ENCODE results near the gene C3orf33. TPM values are rescaled to one million over a fixed set of nuclear protein-coding genes. Genes with fewer than 3 reads are reported as not detected.

C3orf33 gene
- total and polyA plus RNA-seq, 7 donors = 0.92 to 8.6 (median 3.6) TPM

DNA sequence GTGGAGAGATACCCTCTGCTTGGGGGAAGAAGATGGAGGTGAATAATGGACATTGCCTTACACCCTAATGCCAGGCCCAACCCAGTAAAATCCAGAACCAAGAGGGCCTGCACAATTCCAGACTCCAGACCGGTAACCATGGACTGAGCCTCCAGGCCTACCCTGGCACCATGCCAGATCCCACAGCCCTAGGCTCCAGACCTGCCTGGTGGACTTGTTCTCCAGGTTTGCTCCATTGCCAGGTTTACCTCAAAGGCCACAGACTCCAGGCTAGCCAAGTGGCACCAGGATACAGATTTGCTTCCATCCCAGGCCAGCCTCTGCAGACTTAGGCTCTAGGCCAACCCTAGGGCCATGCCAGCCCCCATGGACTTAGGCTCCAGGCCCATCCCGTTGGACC lies 75.2 kb downstream of the C3orf33 start:
- intact Hi-C loops (cut with DNase I) = no loop called here
- 88 to 95% methylated on average over 2 of the region's 2 CpGs for WGBS, 2 donors
- DNase-seq = no peak
- no peak for TF ChIP-seq POLR2A (IDR thresholded peaks at IDR 0.05)
- Histone ChIP-seq H3K9me3 (no peaks in the 10 kb centered on the region), H3K27ac (no peak overlapping the region), H3K4me1 (no peaks in the 10 kb centered on the region), H3K36me3 (no peaks in the 10 kb centered on the region), H3K4me3 (no peak overlapping the region), H3K27me3 (no peaks in the 10 kb centered on the region)

DNA sequence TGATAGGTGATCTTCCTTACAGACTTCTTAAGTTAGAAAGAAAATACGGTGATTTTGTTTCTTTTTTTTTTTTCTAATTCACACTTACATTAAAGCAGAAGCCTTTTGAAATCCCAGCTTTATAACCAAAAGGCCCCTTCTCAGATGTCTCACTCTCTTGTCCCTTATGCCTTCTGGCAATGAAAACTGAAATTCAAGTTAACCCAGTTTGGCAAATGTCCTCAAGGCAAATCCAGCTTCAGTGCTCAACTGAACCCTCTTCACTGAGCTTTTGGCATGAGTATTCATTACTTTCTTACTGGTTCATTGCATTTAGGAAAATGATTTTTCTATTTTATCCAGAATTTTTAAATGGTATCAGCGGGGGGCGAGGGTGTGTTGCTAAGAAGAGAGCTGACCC lies 78.2 kb downstream of the C3orf33 start:
- DNase-seq = no peak
- no peaks in the 10 kb centered on the region for H3K27me3 ChIP-seq
- TF ChIP-seq POLR2A (IDR thresholded peaks at IDR 0.05) (no peak), POLR2AphosphoS5 (IDR thresholded peaks at IDR 0.05) (no peak), EP300 (IDR thresholded peaks at IDR 0.05) (no peak)
- TF ChIP-seq, protein P1, sequence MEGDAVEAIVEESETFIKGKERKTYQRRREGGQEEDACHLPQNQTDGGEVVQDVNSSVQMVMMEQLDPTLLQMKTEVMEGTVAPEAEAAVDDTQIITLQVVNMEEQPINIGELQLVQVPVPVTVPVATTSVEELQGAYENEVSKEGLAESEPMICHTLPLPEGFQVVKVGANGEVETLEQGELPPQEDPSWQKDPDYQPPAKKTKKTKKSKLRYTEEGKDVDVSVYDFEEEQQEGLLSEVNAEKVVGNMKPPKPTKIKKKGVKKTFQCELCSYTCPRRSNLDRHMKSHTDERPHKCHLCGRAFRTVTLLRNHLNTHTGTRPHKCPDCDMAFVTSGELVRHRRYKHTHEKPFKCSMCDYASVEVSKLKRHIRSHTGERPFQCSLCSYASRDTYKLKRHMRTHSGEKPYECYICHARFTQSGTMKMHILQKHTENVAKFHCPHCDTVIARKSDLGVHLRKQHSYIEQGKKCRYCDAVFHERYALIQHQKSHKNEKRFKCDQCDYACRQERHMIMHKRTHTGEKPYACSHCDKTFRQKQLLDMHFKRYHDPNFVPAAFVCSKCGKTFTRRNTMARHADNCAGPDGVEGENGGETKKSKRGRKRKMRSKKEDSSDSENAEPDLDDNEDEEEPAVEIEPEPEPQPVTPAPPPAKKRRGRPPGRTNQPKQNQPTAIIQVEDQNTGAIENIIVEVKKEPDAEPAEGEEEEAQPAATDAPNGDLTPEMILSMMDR (IDR thresholded peaks at IDR 0.05) = no peak
- no peaks in the 10 kb centered on the region for H3K36me3 ChIP-seq
- H3K4me1 ChIP-seq = no peaks in the 10 kb centered on the region
- no peak overlapping the region for H3K4me3 ChIP-seq
- intact Hi-C loops (cut with DNase I) = no loop called here
- H3K27ac ChIP-seq = no peak overlapping the region
- no peaks in the 10 kb centered on the region for H3K9me3 ChIP-seq
- WGBS, 2 donors = 94 to 97% methylated on average over 3 of the region's 3 CpGs

DNA sequence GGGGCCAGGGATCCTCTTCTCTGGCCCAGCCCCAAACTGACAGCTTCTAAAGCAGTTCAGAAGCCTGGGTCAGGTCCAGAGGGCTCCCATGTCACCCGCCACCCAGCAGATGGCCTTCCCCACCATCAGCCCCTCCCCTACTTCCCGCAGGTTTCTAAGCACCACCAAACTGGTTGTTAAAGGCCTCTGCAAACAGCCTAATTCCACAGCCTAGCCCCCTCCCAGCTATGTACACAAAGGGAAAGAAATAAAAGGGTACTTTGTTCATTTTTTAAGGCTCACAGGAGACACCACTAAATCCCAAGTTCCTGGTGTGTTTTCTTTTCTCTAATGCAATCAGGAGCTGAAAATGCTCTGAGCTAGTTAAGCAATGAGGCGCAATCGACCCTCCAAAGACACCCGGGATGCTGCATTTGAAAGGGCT lies 91.8 kb downstream of the C3orf33 start:
- intact Hi-C loops (cut with DNase I) = no loop called here
- H3K4me3 ChIP-seq = no peak overlapping the region
- peaks cover 0 to 10% (median 5%) of the 10 kb centered on the region in 4 donors for H3K9me3 ChIP-seq
- no peaks in the 10 kb centered on the region for H3K27me3 ChIP-seq
- no peak for DNase-seq
- 27 to 63% methylated on average over 5 of the region's 5 CpGs for WGBS, 2 donors
- H3K36me3 ChIP-seq = no peaks in the 10 kb centered on the region
- TF ChIP-seq EP300 (IDR thresholded peaks at IDR 0.05) (no peak), POLR2AphosphoS5 (IDR thresholded peaks at IDR 0.05) (no peak)
- TF ChIP-seq, protein P1 (IDR thresholded peaks at IDR 0.05) = no peak
- no peaks in the 10 kb centered on the region for H3K4me1 ChIP-seq
- H3K27ac ChIP-seq = no peak overlapping the region

Other genes with a start within 250 kb of the C3orf33 start
- under 1 TPM; 0.36 to 0.83 (median 0.62) TPM for gene PLCH1, start 61.2 kb downstream of the C3orf33 start, total RNA-seq
- gene PLCH1, start 61.2 kb downstream of the C3orf33 start, polyA plus RNA-seq = 1 to 10 TPM in 2 of 3 donors, under 1 TPM in 1; 0.92 to 1.9 (median 1.2) TPM
- 10 to 100 TPM; 14.4 to 28.2 (median 22.6) TPM for gene SLC33A1, start 48.1 kb upstream of the C3orf33 start, total RNA-seq
- gene SLC33A1, start 48.1 kb upstream of the C3orf33 start, polyA plus RNA-seq = 10 to 100 TPM in 1 of 3 donors, 1 to 10 TPM in 2; 2.8 to 11.7 (median 3.0) TPM
- gene GMPS, start 64.4 kb upstream of the C3orf33 start, total RNA-seq = 10 to 100 TPM; 22.8 to 45.7 (median 29.0) TPM
- 10 to 100 TPM; 12.7 to 25.6 (median 14.4) TPM for gene GMPS, start 64.4 kb upstream of the C3orf33 start, polyA plus RNA-seq

All from sigmoid colon (tissue), 7 donors.